ENCODE results near the gene UBL4B.

UBL4B gene

DNA sequence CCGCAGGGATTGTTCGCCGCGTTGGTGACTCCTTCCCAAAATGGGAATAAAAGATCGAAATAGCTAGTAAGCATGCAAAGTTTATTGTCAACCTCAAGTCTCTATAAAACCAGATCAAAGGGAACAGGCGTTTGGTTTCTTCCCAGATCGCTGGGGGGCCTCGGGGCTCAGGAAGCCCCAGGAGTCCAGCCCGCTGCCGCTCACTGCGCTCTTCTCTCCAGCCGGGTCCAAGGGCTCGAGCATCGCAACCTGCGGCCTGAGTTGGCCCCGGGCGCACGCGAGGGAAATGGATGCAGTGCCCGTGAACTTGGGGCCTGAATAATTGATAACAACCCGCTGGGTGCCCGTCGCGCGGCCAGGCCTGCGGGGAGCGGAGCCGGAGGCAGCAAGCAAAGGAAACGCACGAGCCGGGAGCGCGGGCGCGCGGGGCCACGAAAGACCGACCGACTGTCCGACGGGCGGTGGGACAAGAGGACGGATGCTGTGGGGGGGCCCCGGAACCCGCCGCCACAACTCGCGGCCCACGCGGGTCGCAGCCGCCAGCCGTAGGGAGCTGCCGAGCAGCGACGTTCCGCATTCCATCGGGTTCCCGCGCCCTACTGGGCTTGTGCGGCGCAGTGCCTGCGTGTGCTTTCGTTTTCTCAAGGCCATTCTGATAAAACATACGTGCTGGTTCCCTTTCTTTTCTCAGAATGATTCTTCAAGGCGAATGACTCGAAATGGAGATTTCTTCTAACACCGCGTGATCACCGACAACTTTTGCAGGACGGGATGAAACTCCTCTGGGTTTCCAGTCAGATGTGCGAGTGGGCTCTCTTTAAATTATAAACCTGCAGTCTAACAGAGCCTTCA lies 27.8 kb upstream of the UBL4B start:
- no peaks in the 10 kb centered on the region for H3K9me3 ChIP-seq (ENCODE audit: control insufficient read depth in 5 of 5, low read length in 5 of 5)
- H3K4me3 ChIP-seq (ENCODE audit: low read depth in 1 of 5, low read length in 5 of 5): peak overlapping the region; percentile 71 to 81 (median 73)
- H3K4me1 ChIP-seq (ENCODE audit: control insufficient read depth in 5 of 5, insufficient read depth in 5 of 5, low read length in 5 of 5): peaks cover 0 to 25% (median 21%) of the 10 kb centered on the region in 5 donors
- H3K9ac ChIP-seq (ENCODE audit: low read length in 5 of 5): peak overlapping the region in 4 of 5 donors; percentile 57 to 76 (median 62)
- peaks cover 0 to 18% (median 5%) of the 10 kb centered on the region in 5 donors for H3K27me3 ChIP-seq (ENCODE audit: control insufficient read depth in 5 of 5, insufficient read depth in 4 of 5, low read length in 5 of 5)
- H3K36me3 ChIP-seq (ENCODE audit: control insufficient read depth in 5 of 5, insufficient read depth in 5 of 5, low read length in 5 of 5): no peaks in the 10 kb centered on the region
- H3K27ac ChIP-seq (ENCODE audit: low read depth, low read length): peak overlapping the region; percentile 13

DNA sequence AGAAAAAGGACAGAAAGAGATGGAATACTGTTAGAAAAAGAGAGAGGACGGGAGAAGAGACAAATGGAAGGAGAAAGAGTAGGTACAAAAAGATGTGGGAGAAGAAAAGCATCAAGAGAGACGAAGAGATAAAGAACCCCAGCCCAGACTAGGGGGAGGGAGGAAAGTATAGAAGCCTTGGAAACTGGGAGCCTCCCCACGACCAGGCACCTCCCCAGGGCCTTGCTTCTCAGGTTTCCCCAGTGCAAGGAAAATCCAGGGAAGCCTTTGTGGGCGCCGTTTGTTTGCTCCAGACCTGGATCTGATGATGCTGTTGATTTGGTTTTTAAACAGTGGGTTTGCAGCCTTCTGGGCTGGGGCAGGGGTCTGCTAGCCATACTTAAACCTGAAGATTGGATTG lies 26.6 kb upstream of the UBL4B start:
- no peaks in the 10 kb centered on the region for H3K9me3 ChIP-seq (ENCODE audit: control insufficient read depth in 5 of 5, low read length in 5 of 5)
- H3K27ac ChIP-seq (ENCODE audit: low read depth, low read length): no peak overlapping the region
- no peaks in the 10 kb centered on the region for H3K36me3 ChIP-seq (ENCODE audit: control insufficient read depth in 5 of 5, insufficient read depth in 5 of 5, low read length in 5 of 5)
- peaks cover 0 to 25% (median 21%) of the 10 kb centered on the region in 5 donors for H3K4me1 ChIP-seq (ENCODE audit: control insufficient read depth in 5 of 5, insufficient read depth in 5 of 5, low read length in 5 of 5)
- H3K4me3 ChIP-seq (ENCODE audit: low read depth in 1 of 5, low read length in 5 of 5): no peak overlapping the region
- H3K27me3 ChIP-seq (ENCODE audit: control insufficient read depth in 5 of 5, insufficient read depth in 4 of 5, low read length in 5 of 5): peaks cover 0 to 18% (median 5%) of the 10 kb centered on the region in 5 donors
- H3K9ac ChIP-seq (ENCODE audit: low read length in 5 of 5): no peak overlapping the region

DNA sequence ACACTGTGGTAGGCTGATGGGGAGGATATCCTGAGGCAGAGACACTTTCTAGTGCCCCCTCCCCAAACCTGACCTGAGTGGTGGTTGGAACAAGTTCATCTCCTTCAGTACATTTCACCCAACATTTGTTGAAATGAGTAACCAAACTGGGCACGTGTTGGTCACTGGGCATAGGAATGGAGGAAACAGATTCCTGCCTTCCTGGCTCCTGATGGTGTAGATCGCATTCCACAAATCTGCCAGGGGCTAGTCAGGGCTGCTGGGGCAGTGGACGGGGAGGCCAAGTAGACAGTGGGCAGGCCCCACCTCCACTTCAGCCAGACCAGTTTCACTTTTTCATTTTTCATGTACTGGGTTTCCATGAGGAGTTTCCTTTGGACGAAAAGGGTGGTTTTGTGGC lies 25.3 kb upstream of the UBL4B start:
- Histone ChIP-seq H3K4me1 (ENCODE audit: control insufficient read depth in 5 of 5, insufficient read depth in 5 of 5, low read length in 5 of 5) (peaks cover 0 to 25% (median 21%) of the 10 kb centered on the region in 5 donors), H3K27me3 (ENCODE audit: control insufficient read depth in 5 of 5, insufficient read depth in 4 of 5, low read length in 5 of 5) (peaks cover 0 to 18% (median 5%) of the 10 kb centered on the region in 5 donors), H3K27ac (ENCODE audit: low read depth, low read length) (no peak overlapping the region), H3K36me3 (ENCODE audit: control insufficient read depth in 5 of 5, insufficient read depth in 5 of 5, low read length in 5 of 5) (no peaks in the 10 kb centered on the region), H3K9ac (ENCODE audit: low read length in 5 of 5) (no peak overlapping the region), H3K9me3 (ENCODE audit: control insufficient read depth in 5 of 5, low read length in 5 of 5) (no peaks in the 10 kb centered on the region), H3K4me3 (ENCODE audit: low read depth in 1 of 5, low read length in 5 of 5) (no peak overlapping the region)

DNA sequence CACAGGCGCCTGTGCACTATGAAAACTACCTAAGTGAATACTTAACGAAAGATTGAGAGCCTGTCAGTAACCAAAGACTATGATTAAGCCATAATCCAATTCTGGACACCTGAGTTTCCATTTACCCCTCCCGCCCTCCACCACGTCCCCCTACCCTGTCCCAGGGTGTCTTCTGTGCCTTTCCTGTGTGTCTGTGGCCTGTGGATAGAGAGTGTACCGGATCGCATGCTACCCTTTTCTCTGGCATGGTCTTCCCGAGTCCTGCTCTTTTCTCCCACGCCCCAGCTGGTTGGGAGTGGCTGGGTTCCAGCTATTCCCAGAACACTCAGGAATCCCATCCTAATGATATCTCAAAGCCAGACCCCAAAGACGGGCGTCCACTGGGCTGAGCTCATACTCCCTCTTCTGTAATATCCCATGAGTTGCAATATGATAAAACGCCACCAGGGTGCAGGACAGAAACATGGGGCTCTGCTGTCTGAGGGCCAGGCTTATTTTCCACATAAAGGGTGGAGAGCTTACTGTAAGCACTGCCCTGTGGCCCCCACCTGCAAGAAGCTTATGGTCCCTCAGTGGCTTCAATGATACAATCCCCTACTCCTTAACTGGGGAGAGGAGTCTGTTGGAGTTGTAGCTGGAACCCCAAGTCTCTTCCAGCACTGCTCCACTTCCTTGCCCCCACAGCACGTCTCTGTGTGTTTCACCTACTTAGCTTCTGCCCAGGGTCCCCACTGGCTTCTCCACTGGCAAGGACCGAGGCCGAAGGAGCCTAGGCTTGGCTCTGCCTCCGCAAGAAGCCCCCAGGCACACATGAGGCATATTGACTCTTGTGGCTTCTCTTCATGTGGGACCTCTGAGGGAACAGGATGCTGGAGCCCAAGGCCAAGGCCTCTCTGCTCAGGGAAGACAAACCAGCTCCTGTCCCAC lies 24.2 kb upstream of the UBL4B start:
- H3K4me3 ChIP-seq (ENCODE audit: low read depth in 1 of 5, low read length in 5 of 5): no peak overlapping the region
- H3K36me3 ChIP-seq (ENCODE audit: control insufficient read depth in 5 of 5, insufficient read depth in 5 of 5, low read length in 5 of 5): no peaks in the 10 kb centered on the region
- H3K27me3 ChIP-seq (ENCODE audit: control insufficient read depth in 5 of 5, insufficient read depth in 4 of 5, low read length in 5 of 5): peaks cover 0 to 16% (median 3%) of the 10 kb centered on the region in 5 donors
- no peaks in the 10 kb centered on the region for H3K9me3 ChIP-seq (ENCODE audit: control insufficient read depth in 5 of 5, low read length in 5 of 5)
- H3K27ac ChIP-seq (ENCODE audit: low read depth, low read length): no peak overlapping the region
- H3K4me1 ChIP-seq (ENCODE audit: control insufficient read depth in 5 of 5, insufficient read depth in 5 of 5, low read length in 5 of 5): peaks cover 0 to 22% (median 19%) of the 10 kb centered on the region in 5 donors
- H3K9ac ChIP-seq (ENCODE audit: low read length in 5 of 5): no peak overlapping the region

DNA sequence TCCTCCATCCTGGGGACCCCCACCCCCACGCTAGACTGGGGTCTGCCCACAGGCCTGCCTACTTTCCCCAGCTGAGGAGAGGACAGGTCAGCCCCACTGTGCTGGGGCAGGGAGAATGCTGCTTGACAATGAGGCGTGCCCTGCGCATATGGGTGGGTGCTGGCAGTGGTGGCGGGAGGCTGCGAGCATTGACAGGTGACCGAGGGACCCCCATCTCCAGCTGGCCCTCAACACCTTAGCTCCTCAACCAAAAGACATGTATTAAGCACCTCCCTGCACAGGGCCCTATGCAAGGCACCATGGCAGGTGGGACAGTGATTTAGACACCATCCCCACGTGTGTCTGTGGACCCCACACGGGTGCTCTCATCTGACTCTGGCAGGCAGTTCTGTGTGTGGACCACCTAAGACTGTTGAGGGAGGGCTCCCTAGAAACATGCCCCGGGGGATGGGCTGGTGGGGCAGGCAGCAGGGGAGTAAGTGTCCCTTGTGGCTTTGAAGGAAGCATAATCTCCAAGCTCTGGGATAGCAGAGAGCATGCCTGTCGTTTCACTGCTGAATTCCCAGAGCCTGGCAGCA lies 23.4 kb upstream of the UBL4B start:
- H3K27me3 ChIP-seq (ENCODE audit: control insufficient read depth in 5 of 5, insufficient read depth in 4 of 5, low read length in 5 of 5): peaks cover 0 to 10% (median 3%) of the 10 kb centered on the region in 5 donors
- H3K36me3 ChIP-seq (ENCODE audit: control insufficient read depth in 5 of 5, insufficient read depth in 5 of 5, low read length in 5 of 5): no peaks in the 10 kb centered on the region
- H3K9me3 ChIP-seq (ENCODE audit: control insufficient read depth in 5 of 5, low read length in 5 of 5): no peaks in the 10 kb centered on the region
- no peak overlapping the region for H3K27ac ChIP-seq (ENCODE audit: low read depth, low read length)
- H3K4me1 ChIP-seq (ENCODE audit: control insufficient read depth in 5 of 5, insufficient read depth in 5 of 5, low read length in 5 of 5): peaks cover 0 to 15% (median 11%) of the 10 kb centered on the region in 5 donors
- no peak overlapping the region for H3K4me3 ChIP-seq (ENCODE audit: low read depth in 1 of 5, low read length in 5 of 5)
- no peak overlapping the region for H3K9ac ChIP-seq (ENCODE audit: low read length in 5 of 5)

DNA sequence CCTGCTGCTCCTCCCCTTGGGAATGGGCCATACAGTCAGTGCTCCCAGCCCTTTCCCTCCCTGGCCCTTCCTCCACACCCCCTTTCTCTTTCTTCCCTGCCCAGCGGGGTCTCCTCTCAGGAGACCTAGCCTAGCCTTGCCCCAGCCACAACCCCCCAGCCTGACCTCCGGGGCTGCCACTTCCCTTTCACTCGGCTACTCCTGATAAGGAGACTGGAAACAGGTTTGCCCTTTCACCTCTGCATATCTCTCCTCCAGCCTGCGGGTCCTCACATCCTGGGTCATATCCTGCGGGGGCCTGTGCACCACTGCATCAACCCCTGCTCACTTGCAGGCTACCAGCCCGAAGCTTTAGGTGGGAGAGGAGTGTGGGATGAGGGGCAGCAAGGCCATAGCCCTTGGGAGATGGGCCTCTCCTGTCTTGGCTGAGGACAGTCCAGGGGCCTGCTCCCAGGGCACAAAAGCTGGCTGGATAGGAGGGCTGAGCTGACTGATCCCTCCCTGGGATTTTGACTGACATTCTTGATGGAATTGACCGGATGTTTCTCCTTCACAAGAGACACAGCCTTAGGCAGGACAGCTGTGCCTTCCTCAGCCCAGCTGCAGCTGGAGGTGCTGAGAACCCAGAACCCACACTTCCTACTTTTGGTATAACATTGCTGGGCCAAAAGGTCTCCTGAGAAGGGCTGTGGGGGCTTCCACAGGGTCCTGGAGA lies 22.5 kb upstream of the UBL4B start:
- H3K9ac ChIP-seq (ENCODE audit: low read length in 5 of 5): no peak overlapping the region

DNA sequence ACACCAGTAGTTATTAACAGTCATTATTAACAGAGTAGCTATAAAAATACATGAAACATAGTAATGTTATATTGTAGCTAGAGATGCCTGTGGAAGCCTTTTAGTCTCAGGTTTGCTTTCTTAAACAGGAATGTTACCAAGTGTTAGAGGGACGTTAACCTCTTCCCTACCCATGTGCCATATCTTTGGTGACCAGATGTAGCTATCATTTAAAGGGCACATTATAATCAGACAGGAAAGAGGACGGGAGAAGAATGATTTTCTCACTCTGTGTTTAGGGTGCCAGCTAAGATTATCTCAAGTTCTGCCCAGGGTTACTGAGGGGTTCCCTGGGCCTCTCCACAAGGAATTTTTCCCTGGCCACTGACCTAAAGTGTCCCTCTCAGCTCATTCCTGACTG lies 20.9 kb upstream of the UBL4B start:
- H3K4me3 ChIP-seq (ENCODE audit: low read depth in 1 of 5, low read length in 5 of 5): no peak overlapping the region
- H3K36me3 ChIP-seq (ENCODE audit: control insufficient read depth in 5 of 5, insufficient read depth in 5 of 5, low read length in 5 of 5): no peaks in the 10 kb centered on the region
- H3K27ac ChIP-seq (ENCODE audit: low read depth, low read length): no peak overlapping the region
- no peaks in the 10 kb centered on the region for H3K9me3 ChIP-seq (ENCODE audit: control insufficient read depth in 5 of 5, low read length in 5 of 5)
- no peak overlapping the region for H3K9ac ChIP-seq (ENCODE audit: low read length in 5 of 5)
- H3K27me3 ChIP-seq (ENCODE audit: control insufficient read depth in 5 of 5, insufficient read depth in 4 of 5, low read length in 5 of 5): peaks cover 6 to 17% (median 10%) of the 10 kb centered on the region in 5 donors
- H3K4me1 ChIP-seq (ENCODE audit: control insufficient read depth in 5 of 5, insufficient read depth in 5 of 5, low read length in 5 of 5): no peaks in the 10 kb centered on the region

More for the DNA sequence above, 22.5 kb upstream of the UBL4B start:
- no peak overlapping the region for H3K27ac ChIP-seq (ENCODE audit: low read depth, low read length)
- peaks cover 0 to 6% (median 2%) of the 10 kb centered on the region in 5 donors for H3K4me1 ChIP-seq (ENCODE audit: control insufficient read depth in 5 of 5, insufficient read depth in 5 of 5, low read length in 5 of 5)
- peaks cover 0 to 13% (median 5%) of the 10 kb centered on the region in 5 donors for H3K27me3 ChIP-seq (ENCODE audit: control insufficient read depth in 5 of 5, insufficient read depth in 4 of 5, low read length in 5 of 5)
- no peaks in the 10 kb centered on the region for H3K36me3 ChIP-seq (ENCODE audit: control insufficient read depth in 5 of 5, insufficient read depth in 5 of 5, low read length in 5 of 5)
- H3K4me3 ChIP-seq (ENCODE audit: low read depth in 1 of 5, low read length in 5 of 5): no peak overlapping the region
- H3K9me3 ChIP-seq (ENCODE audit: control insufficient read depth in 5 of 5, low read length in 5 of 5): no peaks in the 10 kb centered on the region

DNA sequence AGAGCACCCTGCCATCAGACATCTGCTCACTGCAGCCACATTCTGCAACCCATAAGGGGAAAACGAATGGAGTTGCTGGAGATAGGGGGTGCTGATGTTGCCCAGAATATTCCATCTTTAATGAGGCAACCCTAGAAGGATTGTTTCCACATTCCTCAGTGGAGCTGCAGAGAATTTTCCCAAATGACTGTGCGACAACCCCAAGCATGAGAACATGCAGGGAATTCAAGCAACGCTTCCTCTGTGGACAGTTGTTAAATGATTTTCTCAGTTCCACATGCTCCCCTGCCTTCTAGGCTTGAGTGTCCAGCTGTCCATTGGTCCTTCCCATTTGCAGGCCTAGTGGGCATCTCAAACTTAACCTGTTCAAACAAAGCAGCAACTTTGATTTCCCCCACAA lies 20.5 kb upstream of the UBL4B start:
- no peaks in the 10 kb centered on the region for H3K36me3 ChIP-seq (ENCODE audit: control insufficient read depth in 5 of 5, insufficient read depth in 5 of 5, low read length in 5 of 5)
- no peak overlapping the region for H3K27ac ChIP-seq (ENCODE audit: low read depth, low read length)
- H3K4me3 ChIP-seq (ENCODE audit: low read depth in 1 of 5, low read length in 5 of 5): no peak overlapping the region
- peaks cover 6 to 17% (median 10%) of the 10 kb centered on the region in 5 donors for H3K27me3 ChIP-seq (ENCODE audit: control insufficient read depth in 5 of 5, insufficient read depth in 4 of 5, low read length in 5 of 5)
- no peaks in the 10 kb centered on the region for H3K9me3 ChIP-seq (ENCODE audit: control insufficient read depth in 5 of 5, low read length in 5 of 5)
- no peak overlapping the region for H3K9ac ChIP-seq (ENCODE audit: low read length in 5 of 5)
- no peaks in the 10 kb centered on the region for H3K4me1 ChIP-seq (ENCODE audit: control insufficient read depth in 5 of 5, insufficient read depth in 5 of 5, low read length in 5 of 5)

DNA sequence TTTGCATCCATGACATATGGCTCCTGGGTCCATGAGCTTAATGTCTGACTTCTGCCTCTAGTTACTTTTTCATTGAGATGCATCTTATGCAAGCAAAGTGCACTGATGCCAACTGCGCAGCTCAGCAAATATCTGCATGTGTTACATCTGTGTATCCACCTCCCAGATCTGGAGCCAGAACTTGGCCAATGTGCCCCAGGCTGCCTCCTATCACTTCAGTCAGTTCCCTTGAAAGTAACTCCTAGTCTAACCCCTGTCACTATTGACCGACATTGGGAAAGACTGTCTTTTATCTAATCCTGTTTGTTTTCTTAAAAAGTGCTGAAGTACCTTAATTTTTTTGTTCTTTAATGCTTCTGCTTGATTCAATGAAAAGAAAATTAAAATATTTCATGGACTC lies 19.3 kb upstream of the UBL4B start:
- Histone ChIP-seq H3K4me1 (ENCODE audit: control insufficient read depth in 5 of 5, insufficient read depth in 5 of 5, low read length in 5 of 5) (no peaks in the 10 kb centered on the region), H3K27me3 (ENCODE audit: control insufficient read depth in 5 of 5, insufficient read depth in 4 of 5, low read length in 5 of 5) (peaks cover 6 to 18% (median 14%) of the 10 kb centered on the region in 5 donors), H3K9me3 (ENCODE audit: control insufficient read depth in 5 of 5, low read length in 5 of 5) (no peaks in the 10 kb centered on the region), H3K27ac (ENCODE audit: low read depth, low read length) (no peak overlapping the region), H3K9ac (ENCODE audit: low read length in 5 of 5) (no peak overlapping the region), H3K36me3 (ENCODE audit: control insufficient read depth in 5 of 5, insufficient read depth in 5 of 5, low read length in 5 of 5) (no peaks in the 10 kb centered on the region), H3K4me3 (ENCODE audit: low read depth in 1 of 5, low read length in 5 of 5) (no peak overlapping the region)

All from subcutaneous abdominal adipose tissue (tissue), 5 donors.